ENCODE results near the gene TRIM41. TPM values are rescaled to one million over a fixed set of nuclear protein-coding genes. Genes with fewer than 3 reads are reported as not detected.

The TRIM41 gene
- total and polyA plus RNA-seq, 9 of the 15 experiments (the other 6 are each of a cell fraction or from before 2014, with no cell fraction given) = 1.8 to 47.6 (median 20.9) TPM

DNA sequence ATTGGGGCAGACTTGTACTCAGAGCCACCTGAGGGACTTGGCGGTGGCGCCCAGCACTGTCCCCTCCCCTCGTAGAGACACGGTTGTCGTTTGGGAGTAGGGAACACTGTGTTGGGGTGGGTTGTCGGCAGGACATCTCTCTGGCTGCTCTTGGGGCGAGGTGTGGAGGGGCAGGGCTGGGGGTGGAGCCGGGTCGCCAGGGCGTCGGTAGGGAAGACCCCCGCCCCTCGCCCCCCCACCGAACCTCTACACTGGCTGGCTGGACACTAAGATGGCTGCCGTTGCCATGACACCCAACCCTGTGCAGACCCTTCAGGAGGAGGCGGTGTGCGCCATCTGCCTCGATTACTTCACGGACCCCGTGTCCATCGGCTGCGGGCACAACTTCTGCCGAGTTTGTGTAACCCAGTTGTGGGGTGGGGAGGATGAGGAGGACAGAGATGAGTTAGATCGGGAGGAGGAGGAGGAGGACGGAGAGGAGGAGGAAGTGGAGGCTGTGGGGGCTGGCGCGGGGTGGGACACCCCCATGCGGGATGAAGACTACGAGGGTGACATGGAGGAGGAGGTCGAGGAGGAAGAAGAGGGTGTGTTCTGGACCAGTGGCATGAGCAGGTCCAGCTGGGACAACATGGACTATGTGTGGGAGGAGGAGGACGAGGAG is 778 bp downstream of the TRIM41 start (continued):
- TF ChIP-seq ZNF449 (CRISPR knock-in tag; IDR thresholded peaks at IDR 0.05) (no peak), CEBPG (CRISPR knock-in tag; IDR thresholded peaks at IDR 0.05) (no peak), CEBPG (tag; conservative IDR thresholded peaks at IDR 0.05 in 1 of 2, IDR thresholded peaks at IDR 0.05 in 1 of 2) (no peak), EGR1 (conservative IDR thresholded peaks at IDR 0.05) (peak; percentile 85), CSDE1 (IDR thresholded peaks at IDR 0.05) (peak in 1 of 2 experiments; percentile 71; a peak in 1 of 4 replicates), BACH1 (tag; IDR thresholded peaks at IDR 0.05) (no peak), HDAC1 (IDR thresholded peaks at IDR 0.05) (peak in 1 of 2 experiments; percentile 66; a peak in 1 of 4 replicates), RAD51 (IDR thresholded peaks at IDR 0.05; ENCODE audit: borderline replicate concordance, low read depth) (no peak), C11orf30 (IDR thresholded peaks at IDR 0.05; ENCODE audit: low read depth) (no peak), SRSF1 (IDR thresholded peaks at IDR 0.05; ENCODE audit: low read depth, low read length) (no peak), ZNF12 (CRISPR knock-in tag; IDR thresholded peaks at IDR 0.05) (no peak), RERE (CRISPR knock-in tag; IDR thresholded peaks at IDR 0.05; ENCODE audit: borderline replicate concordance) (no peak), RBM22 (IDR thresholded peaks at IDR 0.05; ENCODE audit: low read depth, low read length, poor library complexity, severe bottlenecking) (no peak), SP2 (IDR thresholded peaks at IDR 0.05; ENCODE audit: extremely low read depth, low read depth, low read length, poor library complexity, severe bottlenecking) (no peak), TRIM24 (IDR thresholded peaks at IDR 0.05) (no peak), FOXJ3 (CRISPR knock-in tag; IDR thresholded peaks at IDR 0.05) (no peak)
- TF ChIP-seq, protein P1, sequence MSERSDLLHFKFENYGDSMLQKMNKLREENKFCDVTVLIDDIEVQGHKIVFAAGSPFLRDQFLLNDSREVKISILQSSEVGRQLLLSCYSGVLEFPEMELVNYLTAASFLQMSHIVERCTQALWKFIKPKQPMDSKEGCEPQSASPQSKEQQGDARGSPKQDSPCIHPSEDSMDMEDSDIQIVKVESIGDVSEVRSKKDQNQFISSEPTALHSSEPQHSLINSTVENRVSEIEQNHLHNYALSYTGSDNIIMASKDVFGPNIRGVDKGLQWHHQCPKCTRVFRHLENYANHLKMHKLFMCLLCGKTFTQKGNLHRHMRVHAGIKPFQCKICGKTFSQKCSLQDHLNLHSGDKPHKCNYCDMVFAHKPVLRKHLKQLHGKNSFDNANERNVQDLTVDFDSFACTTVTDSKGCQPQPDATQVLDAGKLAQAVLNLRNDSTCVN (CRISPR knock-in tag; IDR thresholded peaks at IDR 0.05) = peak; percentile 78; the same call in 1 of the 2 replicates
- TF ChIP-seq, protein P2, sequence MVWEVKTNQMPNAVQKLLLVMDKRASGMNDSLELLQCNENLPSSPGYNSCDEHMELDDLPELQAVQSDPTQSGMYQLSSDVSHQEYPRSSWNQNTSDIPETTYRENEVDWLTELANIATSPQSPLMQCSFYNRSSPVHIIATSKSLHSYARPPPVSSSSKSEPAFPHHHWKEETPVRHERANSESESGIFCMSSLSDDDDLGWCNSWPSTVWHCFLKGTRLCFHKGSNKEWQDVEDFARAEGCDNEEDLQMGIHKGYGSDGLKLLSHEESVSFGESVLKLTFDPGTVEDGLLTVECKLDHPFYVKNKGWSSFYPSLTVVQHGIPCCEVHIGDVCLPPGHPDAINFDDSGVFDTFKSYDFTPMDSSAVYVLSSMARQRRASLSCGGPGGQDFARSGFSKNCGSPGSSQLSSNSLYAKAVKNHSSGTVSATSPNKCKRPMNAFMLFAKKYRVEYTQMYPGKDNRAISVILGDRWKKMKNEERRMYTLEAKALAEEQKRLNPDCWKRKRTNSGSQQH (CRISPR knock-in tag; IDR thresholded peaks at IDR 0.05) = peak; percentile 81

All from K562 (cell line).